GM12892 (cell line): ENCODE measurements around the gene NTSR1.
A peak's percentile ranks its signal among the peaks of the same experiment; 100 is the strongest.

Experiments used
- DNase-seq: peaks from one replicate; pipeline ENCODE4 v3.0.0; 2011; ENCODE audit not compliant: insufficient read length
- FAIRE-seq: peaks from 2 replicates; lab custom pipeline; 2011; peaks lifted over from hg19 to GRCh38; lab: Jason Lieb, UNC
- POLR2A ChIP-seq: IDR thresholded peaks from 2 replicates; pipeline ENCODE4 v1.6.1; 2011; ENCODE audit warnings: low read depth, low read length, control low read depth
- POLR2AphosphoS5 ChIP-seq: IDR thresholded peaks from 2 replicates; pipeline ENCODE4 v1.6.1; 2011; ENCODE audit warnings: low read depth, low read length, control low read depth
- TAF1 ChIP-seq: IDR thresholded peaks from 2 replicates; pipeline ENCODE4 v1.6.1; 2011; ENCODE audit warnings: low read depth, mild to moderate bottlenecking, control low read depth, low read length, borderline replicate concordance

NTSR1 gene

DNA sequence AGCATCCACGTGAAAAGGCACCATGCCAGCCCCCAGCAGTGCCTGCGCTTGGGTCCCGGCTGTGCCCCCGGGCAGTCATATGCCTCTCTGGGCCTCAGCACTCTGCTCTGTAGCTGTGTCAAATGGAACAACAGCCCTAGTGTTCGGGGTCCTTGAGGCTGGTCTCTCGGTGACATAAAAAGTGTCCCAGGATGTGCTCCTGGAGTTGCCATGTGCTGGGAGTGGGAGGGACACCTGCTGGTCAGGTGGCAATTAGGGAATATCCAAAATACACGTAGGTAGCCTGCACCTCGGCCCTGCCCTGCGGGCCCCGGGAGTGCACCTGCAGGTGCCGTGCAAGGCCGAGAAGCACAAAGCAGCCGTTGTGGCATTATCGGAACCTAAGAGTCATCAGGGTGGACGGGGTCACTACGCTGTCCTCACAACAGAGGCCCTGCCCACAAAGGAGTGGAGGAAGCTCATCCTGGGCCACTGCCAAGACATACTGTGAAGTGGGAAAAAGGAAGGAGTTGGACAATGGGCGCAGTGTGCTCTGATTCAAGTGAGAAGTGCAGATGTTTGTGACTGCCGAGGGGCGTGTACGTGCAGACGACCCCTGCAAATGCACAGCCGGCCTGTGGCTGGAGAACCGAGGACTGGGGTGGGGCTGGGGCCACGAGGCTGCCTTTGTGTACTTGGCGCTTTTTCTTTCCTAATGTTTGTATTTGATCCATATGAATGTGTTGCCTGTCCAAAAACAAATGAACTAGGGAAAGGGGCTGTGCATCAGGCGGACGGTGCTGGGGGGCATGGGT is 41.7 kb upstream of the NTSR1 start:
- FAIRE-seq (no peak), DNase-seq (no peak)
- TF ChIP-seq TAF1 (no peak), POLR2A (no peak), POLR2AphosphoS5 (no peak)

DNA sequence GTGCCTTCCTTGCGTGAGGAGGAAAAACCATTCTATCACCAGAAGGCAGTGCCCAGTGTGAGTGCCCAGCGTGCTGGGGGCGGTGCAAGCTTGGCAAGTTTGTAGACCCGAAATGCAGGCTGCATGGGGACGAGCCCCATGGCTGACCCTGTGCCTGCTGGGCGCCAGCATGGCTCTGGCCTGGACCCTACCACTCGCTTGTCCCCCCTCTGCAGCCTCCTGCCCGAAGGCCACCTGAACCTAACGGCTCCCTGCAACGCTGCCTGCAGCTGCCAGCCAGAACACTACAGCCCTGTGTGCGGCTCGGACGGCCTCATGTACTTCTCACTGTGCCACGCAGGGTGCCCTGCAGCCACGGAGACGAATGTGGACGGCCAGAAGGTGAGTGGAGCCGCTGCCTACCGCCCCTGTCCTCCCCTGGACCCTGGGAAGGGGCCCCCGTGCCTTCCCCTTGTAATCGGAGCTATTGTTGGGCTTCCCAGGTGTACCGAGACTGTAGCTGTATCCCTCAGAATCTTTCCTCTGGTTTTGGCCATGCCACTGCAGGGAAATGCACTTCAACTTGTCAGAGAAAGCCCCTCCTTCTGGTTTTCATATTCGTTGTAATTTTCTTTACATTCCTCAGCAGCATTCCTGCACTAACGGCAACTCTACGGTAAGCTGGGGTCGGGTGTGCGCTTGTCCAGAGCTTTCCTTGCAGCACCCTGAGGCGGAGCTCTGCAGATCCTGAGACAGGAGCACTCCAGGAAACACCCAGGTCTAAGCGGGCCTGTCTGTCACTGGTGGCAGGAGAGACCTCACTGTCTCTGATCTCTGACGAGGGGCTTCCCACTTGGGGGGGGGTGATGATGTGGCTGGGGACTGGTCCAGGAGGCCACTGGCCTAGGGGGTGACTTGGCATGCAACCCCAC is 40.9 kb upstream of the NTSR1 start:
- no peak for DNase-seq
- TF ChIP-seq TAF1 (no peak), POLR2AphosphoS5 (no peak), POLR2A (no peak)
- no peak for FAIRE-seq

DNA sequence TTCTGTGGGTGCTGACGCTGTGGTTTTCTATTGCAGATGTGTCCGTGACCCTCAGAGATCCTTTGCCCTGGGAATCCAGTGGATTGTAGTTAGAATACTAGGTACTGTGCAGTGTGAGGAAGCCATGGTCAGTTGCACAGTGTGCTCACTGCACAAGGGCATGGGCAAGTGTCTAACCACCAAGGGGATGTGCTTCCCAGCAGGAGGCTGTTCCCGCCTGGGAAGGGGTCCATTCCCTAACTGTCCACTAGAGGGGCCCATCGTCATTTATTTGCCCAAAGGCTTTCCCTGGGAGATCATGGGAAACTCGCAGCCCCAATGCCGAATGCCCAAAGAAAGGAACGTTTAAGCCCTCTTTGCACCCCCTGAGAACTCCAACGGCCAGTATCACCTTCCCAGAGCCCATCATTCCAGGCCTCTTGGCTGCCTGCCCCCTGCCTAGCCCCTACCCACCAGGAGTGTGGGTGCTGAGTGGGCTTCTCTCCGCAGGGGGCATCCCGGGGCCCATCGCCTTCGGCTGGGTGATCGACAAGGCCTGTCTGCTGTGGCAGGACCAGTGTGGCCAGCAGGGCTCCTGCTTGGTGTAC is 40.1 kb upstream of the NTSR1 start:
- TF ChIP-seq TAF1 (no peak), POLR2AphosphoS5 (no peak), POLR2A (no peak)
- DNase-seq (peak; percentile 58), FAIRE-seq (no peak)

DNA sequence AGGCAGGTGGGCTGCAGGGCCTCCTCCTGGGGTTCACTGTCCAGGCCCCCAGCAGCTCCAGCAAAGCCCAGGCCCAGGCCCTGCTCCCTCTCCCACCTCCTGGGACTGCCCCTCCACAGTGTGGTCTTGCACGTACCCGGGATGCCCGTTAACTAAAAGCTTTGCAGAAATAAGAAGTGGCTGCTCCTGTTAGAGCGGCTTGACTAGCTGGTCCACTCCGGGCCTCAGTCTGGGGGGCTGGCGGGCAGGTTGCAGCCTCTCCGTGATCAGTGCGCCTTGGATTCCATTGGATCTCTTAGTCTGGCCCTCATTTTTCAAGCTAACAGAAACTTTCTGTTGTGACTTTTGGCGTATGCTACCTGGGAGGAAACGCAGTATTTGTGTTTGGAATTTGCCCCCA is 39.4 kb upstream of the NTSR1 start:
- FAIRE-seq, result no peak
- DNase-seq, result no peak
- TF ChIP-seq TAF1 (no peak), POLR2AphosphoS5 (no peak), POLR2A (no peak)

DNA sequence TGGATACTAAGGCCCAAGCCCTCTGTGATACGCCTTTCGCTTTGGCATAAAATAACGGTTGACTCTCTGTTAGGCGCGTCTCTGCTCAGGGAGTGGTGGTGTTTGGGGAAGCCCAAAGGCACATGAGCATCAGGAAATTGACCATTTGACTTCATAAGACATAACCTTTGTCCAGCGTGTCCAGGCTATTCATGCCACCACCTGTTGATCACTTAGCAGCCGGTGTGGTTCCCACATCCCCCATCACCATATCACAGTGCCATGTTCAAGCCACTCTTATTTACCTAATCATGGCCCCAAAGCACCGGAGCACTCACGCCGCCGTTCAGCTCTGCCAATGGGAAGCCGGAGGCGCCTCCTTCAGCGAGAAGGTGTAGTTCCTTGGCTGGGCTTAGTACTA is 38.5 kb upstream of the NTSR1 start:
- DNase-seq (no peak), FAIRE-seq (no peak)
- TF ChIP-seq TAF1 (no peak), POLR2A (no peak), POLR2AphosphoS5 (no peak)

DNA sequence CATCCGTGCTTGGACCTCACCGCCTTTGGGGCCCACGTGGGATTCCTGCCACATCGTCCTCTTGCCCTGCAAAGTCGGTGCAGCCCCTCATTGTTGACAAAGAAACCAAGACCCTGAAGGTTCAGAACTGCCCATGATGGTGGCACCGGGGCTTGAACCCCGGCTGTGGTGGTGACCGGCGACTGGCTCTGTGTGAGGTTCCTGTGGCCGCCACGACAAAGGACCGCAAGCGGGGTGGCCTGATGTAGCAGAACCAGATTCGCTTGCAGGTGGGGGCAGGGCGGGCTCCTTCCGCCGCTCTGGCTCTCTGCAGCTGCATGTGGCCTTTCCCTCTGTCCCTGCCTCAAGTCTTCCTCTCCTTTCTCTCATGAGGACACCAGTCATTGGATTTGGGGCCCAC is 37.6 kb upstream of the NTSR1 start:
- DNase-seq (no peak), FAIRE-seq (no peak)
- no peak for TF ChIP-seq POLR2A
- no peak for TF ChIP-seq TAF1
- no peak for TF ChIP-seq POLR2AphosphoS5

DNA sequence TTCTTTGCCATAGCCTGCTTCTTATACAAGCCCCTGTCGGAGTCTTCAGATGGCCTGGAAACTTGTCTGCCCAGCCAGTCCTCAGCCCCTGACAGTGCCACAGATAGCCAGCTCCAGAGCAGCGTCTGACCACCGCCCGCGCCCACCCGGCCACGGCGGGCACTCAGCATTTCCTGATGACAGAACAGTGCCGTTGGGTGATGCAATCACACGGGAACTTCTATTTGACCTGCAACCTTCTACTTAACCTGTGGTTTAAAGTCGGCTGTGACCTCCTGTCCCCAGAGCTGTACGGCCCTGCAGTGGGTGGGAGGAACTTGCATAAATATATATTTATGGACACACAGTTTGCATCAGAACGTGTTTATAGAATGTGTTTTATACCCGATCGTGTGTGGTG is 36.9 kb upstream of the NTSR1 start:
- DNase-seq (no peak), FAIRE-seq (no peak)
- no peak for TF ChIP-seq POLR2A
- no peak for TF ChIP-seq TAF1
- no peak for TF ChIP-seq POLR2AphosphoS5

DNA sequence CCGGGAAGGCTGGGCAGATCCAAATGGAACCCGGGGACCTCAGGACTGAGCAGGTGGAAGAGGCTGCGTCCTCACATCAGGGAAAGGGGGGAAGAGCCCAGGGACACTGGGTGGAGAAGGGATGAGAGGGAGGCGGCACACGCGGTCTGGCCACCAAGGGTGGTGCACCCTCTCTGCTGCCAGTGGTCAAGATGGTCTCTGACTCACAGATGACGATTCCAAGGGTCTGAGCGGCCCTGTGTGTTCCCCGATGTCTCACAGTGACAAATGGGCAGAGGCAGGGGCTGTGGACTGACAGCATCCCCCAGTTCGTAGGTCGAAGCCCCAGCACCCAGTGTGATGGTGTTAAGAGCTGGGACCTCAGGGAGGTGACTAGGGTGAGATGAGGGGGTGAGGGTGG is 34.3 kb upstream of the NTSR1 start:
- DNase-seq, result no peak
- FAIRE-seq, result no peak
- no peak for TF ChIP-seq POLR2A
- no peak for TF ChIP-seq TAF1
- TF ChIP-seq POLR2AphosphoS5, result no peak

DNA sequence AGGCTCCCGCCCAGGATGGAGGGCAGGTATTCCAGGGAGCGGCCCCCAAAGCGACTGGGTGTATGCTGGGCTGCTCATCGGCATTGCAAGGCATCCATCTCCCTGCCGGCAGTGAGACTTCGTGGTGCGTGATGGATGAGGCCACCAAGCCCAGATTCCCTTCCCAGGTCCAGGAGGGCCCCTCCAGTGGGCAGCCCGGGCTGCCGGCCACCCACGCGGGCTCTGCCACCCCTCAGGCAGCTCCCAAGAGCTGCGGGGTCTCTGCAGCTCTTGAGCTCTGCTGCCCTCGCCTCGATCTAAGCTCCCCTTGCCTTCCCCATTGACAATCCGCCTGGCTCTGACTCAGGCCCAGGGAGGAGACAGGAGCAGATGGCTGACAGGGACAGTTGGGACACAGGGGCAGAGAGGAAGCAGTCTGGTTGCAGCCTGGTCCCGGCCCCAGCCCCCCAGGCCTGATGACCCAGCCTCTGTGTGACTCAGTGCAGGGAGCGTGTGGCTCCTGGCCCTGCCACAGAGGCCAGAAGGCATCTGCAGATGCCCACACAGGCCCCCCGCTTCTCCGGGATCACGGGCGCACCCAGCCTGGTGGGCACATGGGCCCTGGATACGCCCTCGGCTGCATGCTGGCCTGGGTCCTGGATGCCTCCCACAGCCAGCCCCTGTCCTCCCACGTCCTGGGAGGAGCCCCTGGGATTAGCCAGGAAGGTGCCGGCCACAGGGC is 33.3 kb upstream of the NTSR1 start:
- no peak for TF ChIP-seq POLR2AphosphoS5
- TF ChIP-seq TAF1, result no peak
- TF ChIP-seq POLR2A, result no peak
- FAIRE-seq (no peak), DNase-seq (no peak)

DNA sequence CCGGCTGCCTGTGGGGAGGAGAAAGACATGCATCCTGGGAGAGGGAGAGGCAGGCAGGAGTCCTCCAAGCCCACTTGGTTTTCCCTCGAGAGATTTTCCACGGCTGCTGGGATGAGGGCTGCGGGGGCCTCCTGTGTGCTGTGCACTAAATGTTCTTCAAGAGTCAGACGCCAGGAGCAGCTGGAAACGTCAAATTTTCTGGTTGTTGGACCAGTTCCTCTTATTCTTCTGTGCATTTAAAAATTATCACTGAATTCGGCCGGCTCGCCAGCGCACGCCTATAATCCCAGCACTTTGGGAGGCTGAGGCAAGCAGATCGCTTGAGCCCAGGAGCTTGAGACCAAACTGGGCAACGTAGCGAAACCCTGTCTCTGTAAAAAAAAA is 32.8 kb upstream of the NTSR1 start:
- TF ChIP-seq POLR2AphosphoS5 (no peak), TAF1 (no peak), POLR2A (no peak)
- DNase-seq (no peak), FAIRE-seq (no peak)

DNA sequence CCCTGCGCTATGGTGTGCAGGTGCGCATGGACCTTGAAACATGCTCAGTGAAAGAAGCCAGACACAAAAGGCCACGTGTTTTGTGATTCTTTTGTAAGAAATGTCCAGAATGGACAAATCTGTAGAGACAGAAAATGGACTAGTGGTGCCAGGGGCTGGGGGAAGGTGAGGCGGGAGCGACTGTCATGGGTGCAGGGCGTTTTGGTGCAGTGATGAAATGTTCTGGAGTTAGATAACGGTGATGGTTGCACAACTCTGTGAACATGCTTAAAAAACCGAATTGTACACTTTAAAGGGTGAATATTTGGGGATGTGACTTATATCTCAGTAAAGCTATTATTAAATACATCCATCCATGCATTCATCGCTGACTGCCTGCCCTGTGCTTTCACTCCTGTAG is 31.7 kb upstream of the NTSR1 start:
- FAIRE-seq, result no peak
- DNase-seq, result no peak
- no peak for TF ChIP-seq TAF1
- TF ChIP-seq POLR2A, result no peak
- no peak for TF ChIP-seq POLR2AphosphoS5
